Stimulated activated CD4-positive, alpha-beta T cell treated with anti-CD3 and anti-CD28 coated beads, Interleukin-1b, Interleukin-23, amount 100 ng/mL, for 1 hour (primary cell): ENCODE measurements around the gene SYNDIG1.

ENCODE experiments used
- DNase-seq, 2 donors: peaks; one replicate each; pipeline ENCODE4 v3.0.0-alpha.2; 2020; ENCODE audit warnings: low read depth in 2 of 2

The SYNDIG1 gene

DNA sequence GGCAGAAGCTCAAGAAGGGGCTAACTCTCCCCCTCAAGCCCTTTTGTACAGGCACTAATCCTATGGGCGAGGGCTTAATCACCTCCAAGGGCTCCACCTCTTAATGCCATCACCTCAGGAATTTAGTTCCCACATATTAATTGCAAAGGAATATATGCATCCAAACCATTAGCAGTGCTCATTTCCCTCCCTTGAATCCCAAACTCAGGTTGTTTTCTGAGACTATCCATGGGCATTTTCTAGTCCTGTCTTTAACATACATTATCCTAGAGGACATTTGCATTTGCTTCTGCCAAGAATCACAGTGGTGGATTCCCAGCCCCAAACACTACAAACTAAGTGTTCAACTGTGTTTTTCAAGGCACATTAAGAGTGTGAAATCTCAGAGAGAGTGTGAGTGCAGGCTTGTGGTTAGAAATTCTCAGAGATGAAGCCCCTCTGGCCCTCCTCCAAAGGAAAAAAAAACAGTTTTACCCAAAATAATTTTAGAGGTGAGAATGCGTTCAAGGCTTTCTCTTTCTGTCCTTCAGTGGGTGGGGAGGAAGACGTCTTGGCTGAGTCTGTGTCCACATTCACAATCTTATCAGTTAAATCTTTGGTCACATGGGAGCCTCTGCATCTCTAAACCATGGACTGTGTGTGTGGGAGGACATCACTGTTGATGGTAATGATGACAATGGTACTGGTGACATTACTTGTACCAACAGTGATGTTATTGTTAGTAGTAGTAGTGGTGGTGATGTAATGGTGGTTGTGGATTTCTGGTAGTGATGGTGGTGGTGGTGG lies 59.3 kb downstream of the SYNDIG1 start:
- no peak for DNase-seq

DNA sequence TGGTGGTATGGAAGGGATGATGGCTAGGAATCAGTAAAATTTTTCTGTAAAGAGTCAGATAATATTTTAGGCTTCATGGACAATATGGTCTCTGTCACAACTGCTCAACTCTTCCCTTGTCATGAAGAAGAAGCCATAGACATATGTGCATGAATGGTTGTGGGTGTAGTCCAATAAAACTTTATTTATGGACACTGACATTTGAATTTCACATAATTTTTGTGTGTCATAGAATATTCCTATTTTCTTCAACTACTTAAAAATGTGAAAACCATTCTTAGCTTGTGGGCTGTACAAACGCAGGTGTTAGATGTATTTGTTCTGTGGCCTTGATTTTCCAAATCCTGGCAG lies 59.9 kb downstream of the SYNDIG1 start:
- no peak for DNase-seq

- no peak for DNase-seq
Observed at GRCh38 chr20:24530131-24530680, 60.8 kb downstream of the SYNDIG1 start.

DNA sequence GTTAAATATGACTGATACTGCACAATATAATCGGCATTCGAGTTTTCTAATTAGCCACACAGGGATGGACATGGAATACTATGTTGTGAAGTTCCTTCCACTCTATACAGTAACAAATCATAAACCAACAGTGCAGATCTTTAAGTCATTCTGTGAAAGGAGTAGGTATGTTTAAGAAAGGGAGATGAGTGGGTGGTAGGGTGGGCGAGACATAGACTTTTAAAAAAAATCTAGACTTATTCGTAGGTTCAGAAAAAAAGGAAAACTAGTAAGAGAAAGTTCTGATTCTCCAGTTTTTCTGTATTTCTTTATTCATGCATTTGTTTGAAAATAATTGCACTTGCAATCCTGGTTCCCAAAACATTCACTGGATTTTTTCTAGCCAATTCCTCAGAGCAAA lies 61.8 kb downstream of the SYNDIG1 start:
- no peak for DNase-seq

- DNase-seq: no peak
Observed at GRCh38 chr20:24531631-24532419, 62.4 kb downstream of the SYNDIG1 start.

- DNase-seq: no peak
Observed at GRCh38 chr20:24533449-24533848, 64.0 kb downstream of the SYNDIG1 start.

DNA sequence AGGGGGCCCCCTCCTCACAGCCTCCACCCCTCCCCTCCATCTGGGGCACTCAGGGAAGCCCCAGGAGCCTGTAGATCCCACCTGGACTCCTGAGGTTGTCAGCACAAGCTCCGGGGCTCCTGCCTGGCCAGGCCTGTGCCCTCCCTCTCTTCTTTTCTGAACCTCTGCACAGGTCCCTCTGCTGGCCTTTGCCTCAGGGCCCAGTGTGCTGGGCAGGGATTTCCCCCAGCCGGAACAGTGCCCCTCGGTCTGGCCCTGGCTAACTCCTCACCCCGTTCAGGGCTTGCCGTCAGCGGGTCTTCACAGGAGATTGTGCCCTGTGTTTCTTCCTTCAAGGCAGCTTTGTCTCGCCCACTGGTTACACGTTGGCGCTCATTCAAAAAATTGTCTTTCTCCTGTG lies 64.9 kb downstream of the SYNDIG1 start:
- DNase-seq: no peak

DNA sequence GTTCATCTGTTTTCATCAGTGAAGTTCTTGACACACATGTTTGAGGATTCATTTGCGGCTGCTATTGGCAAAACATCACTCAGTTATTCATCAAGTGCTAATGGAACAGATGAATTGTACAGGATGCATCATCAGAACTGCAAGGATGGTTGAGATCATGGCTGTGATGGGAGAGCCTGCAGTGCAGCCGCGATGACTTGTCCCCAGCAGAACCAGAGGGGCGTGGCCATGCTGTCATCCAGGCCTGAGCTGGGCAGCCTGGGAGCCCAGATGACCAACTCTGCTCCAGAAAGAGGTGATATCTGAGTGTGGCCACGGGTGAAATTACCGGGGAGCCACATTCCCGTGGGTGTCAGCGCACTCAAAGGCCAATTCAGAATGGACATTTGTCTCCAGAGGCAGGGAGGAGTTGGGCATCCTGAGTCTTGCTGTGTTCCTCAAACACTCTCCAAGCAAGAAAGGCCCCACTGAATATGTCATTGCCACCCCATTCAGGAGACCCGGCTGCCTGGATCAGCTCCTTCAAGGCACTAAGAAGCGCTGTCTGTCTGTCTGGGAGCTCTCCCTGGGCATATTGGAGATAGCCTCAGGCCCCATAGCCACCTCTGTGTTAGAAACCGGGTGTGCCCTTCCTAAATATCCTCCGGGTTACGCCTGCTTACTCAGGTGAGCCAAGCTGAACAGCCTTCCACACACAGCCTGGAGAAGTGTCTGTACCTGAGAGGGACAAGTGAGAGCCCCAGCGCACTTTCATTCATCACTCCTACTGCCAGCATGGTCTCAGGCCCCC lies 66.7 kb downstream of the SYNDIG1 start:
- DNase-seq: no peak

DNA sequence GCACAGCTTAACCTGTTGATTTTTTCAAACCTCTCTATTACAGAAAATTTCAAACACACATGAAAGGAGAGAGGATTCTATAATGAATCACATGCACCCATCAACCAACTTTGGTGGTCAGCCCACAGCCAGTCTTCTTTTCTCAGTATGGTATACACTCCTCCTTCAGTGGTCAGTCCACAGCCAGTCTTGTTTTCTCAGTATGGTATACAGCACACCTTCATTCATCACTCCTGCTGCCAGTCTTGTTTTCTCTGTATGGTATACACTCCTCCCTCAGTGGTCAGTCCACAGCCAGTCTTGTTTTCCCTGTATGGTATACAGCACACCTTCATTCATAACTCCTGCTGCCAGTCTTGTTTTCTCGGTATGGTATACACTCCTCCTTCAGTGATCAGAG lies 67.8 kb downstream of the SYNDIG1 start:
- no peak for DNase-seq

DNA sequence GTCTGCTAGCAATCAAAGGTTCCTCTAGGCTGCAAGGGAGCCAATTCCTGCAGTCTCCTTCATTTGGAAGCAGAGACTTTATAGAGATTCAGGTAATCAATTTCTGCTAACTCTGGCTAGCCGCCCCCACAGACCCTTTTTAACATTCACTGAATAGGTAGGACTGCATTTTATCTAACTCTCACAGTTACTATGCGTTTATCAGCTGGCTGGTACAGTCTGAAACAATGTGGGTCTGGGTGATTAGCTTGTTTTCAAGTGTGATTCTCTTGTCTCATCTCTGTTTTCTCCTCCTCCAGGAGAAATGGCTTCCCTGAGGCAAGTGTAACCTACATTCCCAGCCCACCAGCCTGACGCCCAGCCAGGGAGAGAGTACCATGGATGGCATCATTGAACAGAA lies 73.3 kb downstream of the SYNDIG1 start:
- no peak for DNase-seq

GRCh38 chr20:24543168-24543567 lies 73.7 kb downstream of the SYNDIG1 start:
- no peak for DNase-seq

GRCh38 chr20:24543741-24544140 lies 74.3 kb downstream of the SYNDIG1 start:
- no peak for DNase-seq

DNA sequence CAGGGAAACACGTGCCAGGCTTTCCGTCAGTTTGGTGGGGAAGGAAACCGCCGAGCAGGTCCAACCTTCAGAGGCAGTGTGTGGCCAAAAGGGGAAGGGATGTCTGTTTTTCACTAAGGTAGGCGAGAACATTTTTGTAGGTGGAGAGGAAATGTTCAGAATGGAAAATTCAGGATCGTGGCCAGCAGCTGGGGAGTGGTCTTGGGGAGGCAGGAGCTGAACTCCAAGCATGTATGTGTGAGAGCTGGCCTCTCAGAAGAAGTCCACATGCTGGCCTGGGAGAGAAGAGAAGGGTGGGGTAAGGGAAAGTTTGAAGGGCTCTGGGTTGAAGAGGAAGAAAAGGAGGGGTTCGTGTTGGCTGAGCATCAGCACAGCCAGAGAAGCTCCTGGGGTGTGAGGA lies 74.9 kb downstream of the SYNDIG1 start:
- DNase-seq: no peak

- no peak for DNase-seq
Observed at GRCh38 chr20:24545168-24545567, 75.7 kb downstream of the SYNDIG1 start.

DNA sequence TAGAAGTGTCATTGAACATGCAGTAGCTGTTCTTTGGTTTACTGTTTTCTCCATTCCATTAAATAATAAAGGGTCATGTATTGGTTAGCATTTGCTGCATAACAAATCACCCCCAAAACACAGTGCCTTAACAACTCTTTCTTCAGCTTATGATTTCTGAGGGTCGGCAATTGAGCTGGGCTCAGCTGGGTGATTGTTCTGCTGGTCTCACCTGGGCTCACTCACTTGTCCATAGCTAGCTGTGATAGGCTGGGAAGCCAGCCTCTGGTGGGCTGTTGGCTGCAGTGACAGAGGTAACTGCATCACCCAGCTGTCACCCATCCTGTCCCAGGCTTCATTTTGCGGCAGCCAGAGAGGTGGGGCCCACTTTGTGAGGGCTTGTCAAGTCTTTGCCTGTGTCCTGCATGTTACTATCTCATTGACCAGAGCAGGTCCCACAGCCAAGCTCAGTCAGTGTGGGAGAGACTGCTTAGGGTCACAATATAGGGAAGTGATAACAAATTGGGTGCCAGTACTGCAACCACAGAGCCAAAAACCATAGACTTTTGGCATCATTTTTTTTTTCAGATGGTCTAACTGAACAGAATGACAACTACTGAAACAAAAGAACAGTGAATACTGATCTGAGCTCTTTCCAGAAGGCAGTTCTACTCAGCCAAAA lies 76.9 kb downstream of the SYNDIG1 start:
- DNase-seq: no peak

DNA sequence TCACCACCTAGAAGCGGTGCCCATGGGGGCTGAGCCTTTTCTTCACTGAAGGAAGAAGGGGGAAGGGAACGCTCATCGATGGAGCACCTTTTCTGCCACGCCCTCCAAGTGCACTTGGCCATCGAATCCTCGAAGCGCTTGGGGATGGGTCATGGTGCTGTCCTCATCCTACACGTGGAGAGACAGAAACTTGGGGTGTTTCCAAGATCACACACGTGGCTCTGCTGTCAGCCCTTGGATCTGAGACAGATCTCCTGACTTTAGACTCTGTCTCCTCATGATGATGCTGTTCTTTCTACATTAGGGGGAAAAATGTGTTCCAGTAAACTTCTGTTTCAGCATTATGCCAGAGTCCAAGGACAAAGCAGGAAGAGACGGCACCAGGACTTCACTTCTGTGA lies 78.5 kb downstream of the SYNDIG1 start:
- no peak for DNase-seq

GRCh38 chr20:24559114-24559732 lies 89.8 kb downstream of the SYNDIG1 start:
- no peak for DNase-seq

- DNase-seq: no peak
Observed at GRCh38 chr20:24560571-24561491, 91.4 kb downstream of the SYNDIG1 start.

GRCh38 chr20:24565835-24566351 lies 96.5 kb downstream of the SYNDIG1 start:
- no peak for DNase-seq

- DNase-seq: no peak
Observed at GRCh38 chr20:24566656-24567055, 97.2 kb downstream of the SYNDIG1 start.
